Stomach (tissue), 9 donors: ENCODE results near the gene RSBN1. TPM values are rescaled to one million over a fixed set of nuclear protein-coding genes. Genes with fewer than 3 reads are reported as not detected.

Experiments
- DNase-seq, 2 donors: peaks; one replicate each; pipeline versions ENCODE4 v3.0.0 to v3.0.0-alpha.2; 2013 to 2019
- H3K27ac ChIP-seq, 5 donors: fragments of 200-600 bp in 4 of 5; sonication (generic) in 4 of 5; one replicate each; pipeline ENCODE4 v1.5.1; 2013 to 2019; ENCODE audit warnings: mild to moderate bottlenecking in 1 of 5, moderate library complexity in 1 of 5
- H3K27me3 ChIP-seq, 3 donors: fragments of 200-600 bp; sonication (generic); one replicate each; pipeline ENCODE4 v1.5.1; 2017 to 2019; ENCODE audit warnings: mixed run types in 1 of 3
- H3K36me3 ChIP-seq, 4 donors: fragments of 200-600 bp; sonication (generic); 1 replicate in 3 of 4; 2 replicates in 1 of 4; pipeline ENCODE4 v1.5.1; 2016 to 2019
- H3K4me1 ChIP-seq, 4 donors: fragments of 200-600 bp; sonication (generic); one replicate each; pipeline ENCODE4 v1.5.1; 2016 to 2019
- H3K4me3 ChIP-seq, 4 donors: fragments of 200-600 bp; sonication (generic) in 3 of 4; one replicate each; pipeline ENCODE4 v1.5.1; 2016 to 2019; ENCODE audit warnings: mild to moderate bottlenecking in 1 of 4
- H3K9me3 ChIP-seq, 4 donors: fragments of 200-600 bp; sonication (generic); one replicate each; pipeline ENCODE4 v1.5.1; 2016 to 2019
- EP300 ChIP-seq: sonication (generic); formaldehyde crosslinking; IDR thresholded peaks from one replicate; pipeline ENCODE4 v1.6.1; 2017; ENCODE audit warnings: antibody characterized with exemption
- POLR2A ChIP-seq, 4 donors: fragments of 450-650 bp; IDR thresholded peaks; one replicate each; pipeline ENCODE4 v1.6.1; 2016; ENCODE audit warnings: antibody characterized with exemption in 4 of 4, control low read depth in 2 of 4, mild to moderate bottlenecking in 1 of 4, moderate library complexity in 1 of 4
- POLR2AphosphoS5 ChIP-seq, 3 donors: sonication (generic); formaldehyde crosslinking; IDR thresholded peaks; one replicate each; pipeline ENCODE4 v1.6.1; 2016; ENCODE audit warnings: antibody characterized with exemption in 3 of 3
- WGBS, 5 donors: extraction: QIAGEN DNeasy Blood & Tissue Kit in 3 of 5; methylation state at CpG; one replicate each; pipeline versions ENCODE4 v1.1.5 to v1.1.7; 2013 to 2018; 5-methylcytosine and 5-hydroxymethylcytosine counted together
- intact Hi-C: fragments of 100-400 bp; cut with DNase I; formaldehyde crosslinking; loops from one replicate; pipeline ENCODE4 v1.15.1; 2023; ENCODE audit warnings: low total_unique reads
- polyA plus RNA-seq, 3 donors: library from polyadenylated mRNA; stranded (reverse); fragments of 200-250 nt; gene quantifications; one replicate each; pipeline ENCODE4 v1.2.3, GENCODE V29; 2013
- total RNA-seq, 5 donors: library from RNA; depleted of rRNA; stranded (reverse); fragments of >200 nt; gene quantifications; one replicate each; pipeline versions ENCODE4 v1.1.0 to v1.2.3, GENCODE V29; 2014 to 2016
- TF ChIP-seq, protein P1 (sequence below), 7 experiments: fragments of 450-650 bp in 4 of 7; fragments of 200-600 bp in 3 of 7; sonication (generic) in 3 of 7; IDR thresholded peaks; one replicate each; pipeline ENCODE4 v1.5.1; 2016 to 2019; ENCODE audit warnings: antibody characterized with exemption in 7 of 7, control low read depth in 2 of 7, mild to moderate bottlenecking in 1 of 7
- donor health status: healthy with polysubstance abuse.
- donor health status: Bipolar disorder and iron deficiency.
- donor health status: healthy.

The RSBN1 gene
- total and polyA plus RNA-seq, 8 donors: 2.8 to 58.9 (median 12.6) TPM

DNA sequence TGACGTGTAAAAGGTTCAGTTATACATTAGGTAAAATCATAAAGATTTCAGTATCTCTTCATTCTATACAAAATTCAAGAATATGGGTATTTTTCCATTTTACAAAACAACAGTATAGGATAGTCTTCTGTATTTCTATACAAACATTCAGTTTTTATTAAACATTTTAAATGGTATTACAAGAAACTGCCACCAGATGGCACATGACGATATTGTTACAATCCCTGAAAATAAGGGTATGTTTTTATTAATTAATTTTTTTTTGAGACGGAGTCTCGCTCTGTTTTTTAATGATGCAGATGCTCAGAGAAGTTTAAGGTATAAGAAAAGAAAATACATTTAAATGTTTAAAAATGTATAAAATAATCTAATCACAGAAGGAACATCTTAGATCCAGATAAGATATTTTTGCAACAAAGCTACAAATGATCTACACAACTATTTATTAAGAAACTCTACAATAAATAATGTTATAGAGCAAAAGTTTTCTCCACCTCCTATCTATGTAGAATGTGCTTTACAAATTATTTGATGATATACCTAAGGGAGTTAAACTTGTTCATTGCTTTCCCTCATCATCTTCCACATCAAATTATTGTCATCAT, 23.5 kb upstream of the RSBN1 start:
- Histone ChIP-seq H3K4me3 (no peak overlapping the region), H3K27me3 (no peaks in the 10 kb centered on the region), H3K4me1 (peaks cover 0 to 7% (median 3%) of the 10 kb centered on the region in 4 donors), H3K27ac (no peak overlapping the region), H3K9me3 (no peaks in the 10 kb centered on the region), H3K36me3 (peaks cover 0 to 26% (median 0%) of the 10 kb centered on the region in 4 donors)
- DNase-seq: peak in 1 of 2 donors; percentile 79
- intact Hi-C loops: loop anchor here (10.0 kb wide), 1 partner anchor 69 kb away; the partner anchor contains the start of genes AP4B1 and DCLRE1B
- TF ChIP-seq, protein P1, sequence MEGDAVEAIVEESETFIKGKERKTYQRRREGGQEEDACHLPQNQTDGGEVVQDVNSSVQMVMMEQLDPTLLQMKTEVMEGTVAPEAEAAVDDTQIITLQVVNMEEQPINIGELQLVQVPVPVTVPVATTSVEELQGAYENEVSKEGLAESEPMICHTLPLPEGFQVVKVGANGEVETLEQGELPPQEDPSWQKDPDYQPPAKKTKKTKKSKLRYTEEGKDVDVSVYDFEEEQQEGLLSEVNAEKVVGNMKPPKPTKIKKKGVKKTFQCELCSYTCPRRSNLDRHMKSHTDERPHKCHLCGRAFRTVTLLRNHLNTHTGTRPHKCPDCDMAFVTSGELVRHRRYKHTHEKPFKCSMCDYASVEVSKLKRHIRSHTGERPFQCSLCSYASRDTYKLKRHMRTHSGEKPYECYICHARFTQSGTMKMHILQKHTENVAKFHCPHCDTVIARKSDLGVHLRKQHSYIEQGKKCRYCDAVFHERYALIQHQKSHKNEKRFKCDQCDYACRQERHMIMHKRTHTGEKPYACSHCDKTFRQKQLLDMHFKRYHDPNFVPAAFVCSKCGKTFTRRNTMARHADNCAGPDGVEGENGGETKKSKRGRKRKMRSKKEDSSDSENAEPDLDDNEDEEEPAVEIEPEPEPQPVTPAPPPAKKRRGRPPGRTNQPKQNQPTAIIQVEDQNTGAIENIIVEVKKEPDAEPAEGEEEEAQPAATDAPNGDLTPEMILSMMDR (IDR thresholded peaks at IDR 0.05): peak in 5 of 7 experiments; percentile 32 to 69 (median 57)
- TF ChIP-seq POLR2AphosphoS5 (IDR thresholded peaks at IDR 0.05): no peak
- WGBS, 5 donors: 12 to 15% (median 14%) methylated on average over 4 of the region's 4 CpGs

DNA sequence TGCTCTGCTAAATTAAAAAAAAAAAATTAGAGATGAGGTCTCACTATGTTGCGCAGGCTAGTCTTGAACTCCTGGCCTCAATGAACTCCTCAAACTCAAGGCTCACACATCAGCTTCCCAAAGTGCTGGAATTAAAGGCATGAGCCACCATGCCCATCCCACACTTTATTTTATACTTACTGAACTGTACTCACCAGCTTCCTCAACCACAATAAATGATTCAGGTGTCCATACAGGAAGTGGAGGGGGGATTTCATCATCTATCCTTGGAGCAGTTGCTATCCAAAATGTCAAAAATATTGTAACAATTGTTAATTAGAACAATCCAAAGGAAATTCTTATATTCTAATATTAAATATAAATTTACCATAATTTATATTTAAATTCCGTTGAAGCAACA, 22.4 kb upstream of the RSBN1 start:
- Histone ChIP-seq H3K27me3 (no peaks in the 10 kb centered on the region), H3K9me3 (no peaks in the 10 kb centered on the region), H3K4me3 (no peak overlapping the region), H3K4me1 (peaks cover 0 to 7% (median 3%) of the 10 kb centered on the region in 4 donors), H3K36me3 (peaks cover 0 to 22% (median 0%) of the 10 kb centered on the region in 4 donors), H3K27ac (no peak overlapping the region)
- WGBS, 5 donors: 93 to 98% (median 95%) methylated on average over 2 of the region's 2 CpGs
- intact Hi-C loops: loop anchor here (5.0 to 10.0 kb wide), 2 partner anchors 70 to 453 kb away; partner anchors contain the start of genes AP4B1 and DCLRE1B
- TF ChIP-seq, protein P1 (IDR thresholded peaks at IDR 0.05): no peak
- no peak for TF ChIP-seq EP300
- no peak for TF ChIP-seq POLR2A (IDR thresholded peaks at IDR 0.05)
- TF ChIP-seq POLR2AphosphoS5 (IDR thresholded peaks at IDR 0.05): no peak
- no peak for DNase-seq

DNA sequence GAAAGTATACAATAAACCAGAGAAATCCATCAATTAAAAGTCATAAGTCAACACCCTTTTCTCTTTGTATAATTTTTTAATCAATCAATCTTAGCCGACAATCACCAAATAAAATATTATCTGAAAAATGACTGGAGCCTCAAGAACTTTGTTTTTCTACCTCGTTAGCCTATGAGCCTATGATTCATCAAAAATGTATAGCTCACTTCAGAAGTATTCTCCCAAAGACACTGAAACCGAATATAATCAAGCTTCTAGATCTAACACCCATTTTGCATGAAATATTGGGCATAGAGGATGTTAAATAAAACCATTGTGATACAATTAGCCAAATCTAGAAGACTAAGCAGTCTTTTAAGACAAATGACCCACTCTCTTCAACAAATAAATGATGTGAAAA, 17.8 kb upstream of the RSBN1 start:
- Histone ChIP-seq H3K4me3 (no peak overlapping the region), H3K4me1 (no peaks in the 10 kb centered on the region), H3K27ac (no peak overlapping the region), H3K36me3 (peaks cover 0 to 30% (median 0%) of the 10 kb centered on the region in 4 donors), H3K27me3 (no peaks in the 10 kb centered on the region), H3K9me3 (no peaks in the 10 kb centered on the region)
- intact Hi-C loops: loop anchor here (5.0 to 10.0 kb wide), 2 partner anchors 75 to 457 kb away; partner anchors contain the start of genes AP4B1 and DCLRE1B
- TF ChIP-seq, protein P1 (IDR thresholded peaks at IDR 0.05): no peak
- TF ChIP-seq POLR2A (IDR thresholded peaks at IDR 0.05): no peak
- no peak for TF ChIP-seq EP300
- TF ChIP-seq POLR2AphosphoS5 (IDR thresholded peaks at IDR 0.05): no peak
- 49 to 62% (median 61%) methylated on average over 3 of the region's 3 CpGs for WGBS, 5 donors
- no peak for DNase-seq

DNA sequence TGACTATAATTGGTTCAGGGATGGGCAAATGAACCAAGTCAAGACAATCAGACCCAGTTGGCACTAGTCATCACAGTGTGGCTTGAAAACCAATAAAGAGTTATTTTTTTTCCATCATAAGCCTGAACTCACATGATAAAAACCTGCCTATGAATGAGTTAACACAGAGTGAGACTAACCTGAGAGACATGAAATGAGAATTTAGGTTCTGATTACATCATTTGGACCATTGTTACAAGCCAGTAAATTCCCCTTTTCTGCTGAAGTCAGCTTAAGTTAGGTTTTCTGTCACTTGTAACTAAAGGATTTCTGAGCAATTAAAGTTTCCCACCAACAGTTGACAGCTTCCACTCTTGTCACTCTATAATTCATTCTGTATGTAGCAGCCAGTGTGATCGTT, 9.6 kb upstream of the RSBN1 start:
- Histone ChIP-seq H3K4me3 (no peak overlapping the region), H3K4me1 (no peaks in the 10 kb centered on the region), H3K9me3 (no peaks in the 10 kb centered on the region), H3K27me3 (no peaks in the 10 kb centered on the region), H3K27ac (no peak overlapping the region), H3K36me3 (peaks cover 0 to 20% (median 0%) of the 10 kb centered on the region in 4 donors)
- intact Hi-C loops: no loop called here
- DNase-seq: no peak
- TF ChIP-seq EP300 (no peak), POLR2AphosphoS5 (IDR thresholded peaks at IDR 0.05) (no peak), POLR2A (IDR thresholded peaks at IDR 0.05) (no peak)
- TF ChIP-seq, protein P1 (IDR thresholded peaks at IDR 0.05): no peak
- 44 to 88% (median 64%) methylated on average over 1 of the region's 1 CpG for WGBS, 5 donors
